ENCODE data around the gene SRI. TPM values are rescaled to one million over a fixed set of nuclear protein-coding genes. Genes with fewer than 3 reads are reported as not detected.

The SRI gene
- total RNA-seq, 4 donors from 2014 or later, result 158 to 281 (median 250) TPM

DNA sequence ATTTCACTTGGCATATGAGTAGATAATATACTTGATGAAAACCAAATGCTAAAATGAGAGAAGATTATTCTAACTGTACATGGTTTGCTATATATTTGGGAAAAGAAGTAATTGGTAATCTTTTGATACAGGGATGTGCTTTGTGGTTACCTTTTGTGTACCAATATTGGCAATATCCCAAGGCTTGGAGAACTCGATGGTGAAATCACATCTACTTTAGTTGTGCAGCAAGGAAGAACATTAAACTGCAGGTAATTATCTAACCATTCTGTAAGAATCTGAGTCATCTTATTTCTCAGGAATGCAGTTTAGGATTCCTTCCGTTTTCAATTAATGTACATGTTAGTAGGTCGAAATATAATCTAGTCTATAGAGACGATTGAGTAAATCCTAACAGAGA is 64.1 kb downstream of the SRI start:
- H3K27me3 ChIP-seq, result no peaks in the 10 kb centered on the region
- H3K4me1 ChIP-seq, result no peaks in the 10 kb centered on the region
- H3K36me3 ChIP-seq, result no peaks in the 10 kb centered on the region
- no peaks in the 10 kb centered on the region for H3K9me3 ChIP-seq
- no peak for DNase-seq
- no peak overlapping the region for H3K4me3 ChIP-seq
- TF ChIP-seq POLR2A (IDR thresholded peaks at IDR 0.05), result no peak
- TF ChIP-seq, protein P1, sequence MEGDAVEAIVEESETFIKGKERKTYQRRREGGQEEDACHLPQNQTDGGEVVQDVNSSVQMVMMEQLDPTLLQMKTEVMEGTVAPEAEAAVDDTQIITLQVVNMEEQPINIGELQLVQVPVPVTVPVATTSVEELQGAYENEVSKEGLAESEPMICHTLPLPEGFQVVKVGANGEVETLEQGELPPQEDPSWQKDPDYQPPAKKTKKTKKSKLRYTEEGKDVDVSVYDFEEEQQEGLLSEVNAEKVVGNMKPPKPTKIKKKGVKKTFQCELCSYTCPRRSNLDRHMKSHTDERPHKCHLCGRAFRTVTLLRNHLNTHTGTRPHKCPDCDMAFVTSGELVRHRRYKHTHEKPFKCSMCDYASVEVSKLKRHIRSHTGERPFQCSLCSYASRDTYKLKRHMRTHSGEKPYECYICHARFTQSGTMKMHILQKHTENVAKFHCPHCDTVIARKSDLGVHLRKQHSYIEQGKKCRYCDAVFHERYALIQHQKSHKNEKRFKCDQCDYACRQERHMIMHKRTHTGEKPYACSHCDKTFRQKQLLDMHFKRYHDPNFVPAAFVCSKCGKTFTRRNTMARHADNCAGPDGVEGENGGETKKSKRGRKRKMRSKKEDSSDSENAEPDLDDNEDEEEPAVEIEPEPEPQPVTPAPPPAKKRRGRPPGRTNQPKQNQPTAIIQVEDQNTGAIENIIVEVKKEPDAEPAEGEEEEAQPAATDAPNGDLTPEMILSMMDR (IDR thresholded peaks at IDR 0.05), result no peak
- H3K27ac ChIP-seq, result no peak overlapping the region

Other genes starting within 250 kb of the SRI start
- gene STEAP4, start 86.9 kb upstream of the SRI start, total RNA-seq, result 10 to 100 TPM in 1 of 4 donors, 1 to 10 TPM in 3; 1.9 to 16.5 (median 5.1) TPM